HEK293 (cell line): ENCODE measurements around the gene BMPR2.
A peak's percentile ranks its signal among the peaks of the same experiment; 100 is the strongest.

Experiments used
- CTCF ChIA-PET: fragments of 350-600 bp; formaldehyde crosslinking; extraction: SDS; loops from one replicate; lab custom pipeline; 2021; ENCODE audit warnings: antibody characterized with exemption; lab: Yijun Ruan, JAX
- POLR2A ChIA-PET: fragments of 300-600 bp; formaldehyde crosslinking; extraction: SDS; loops from one replicate; lab custom pipeline; 2020; ENCODE audit warnings: antibody characterized with exemption, inconsistent platforms; lab: Yijun Ruan, JAX
- H3K27ac ChIP-seq: fragments of 200-500 bp; sonication (Bioruptor generic); 2 replicates; pipeline ENCODE4 v1.5.1; 2014; ENCODE audit warnings: low read depth, low read length, control low read depth, inconsistent platforms; ENCODE audit errors: extremely low read depth
- H3K36me3 ChIP-seq, 2 experiments: fragments of 200-500 bp in 1 of 2; sonication (Bioruptor generic) in 1 of 2; 1 replicate in 1 of 2; 2 replicates in 1 of 2; pipeline ENCODE4 v1.5.1; 2014 to 2017; ENCODE audit warnings: inconsistent platforms in 2 of 2, low read length in 2 of 2; ENCODE audit not compliant: control insufficient read depth in 2 of 2, insufficient read depth in 1 of 2
- H3K4me1 ChIP-seq: fragments of 200-500 bp; sonication (Bioruptor generic); 2 replicates; pipeline ENCODE4 v1.5.1; 2014; ENCODE audit warnings: mild to moderate bottlenecking, low read length, inconsistent platforms; ENCODE audit not compliant: control insufficient read depth, insufficient read depth
- H3K4me3 ChIP-seq: 2 replicates; pipeline ENCODE4 v1.5.1; 2011; ENCODE audit warnings: low read depth, mild to moderate bottlenecking, control low read depth, low read length, moderate library complexity
- H3K9me3 ChIP-seq: fragments of 200-500 bp; sonication (Bioruptor generic); 2 replicates; pipeline ENCODE4 v1.5.1; 2014; ENCODE audit warnings: low read depth, low read length, inconsistent platforms; ENCODE audit not compliant: control insufficient read depth, insufficient read depth
- KLF1 ChIP-seq: fragments of 450-650 bp; formaldehyde crosslinking; IDR thresholded peaks from 2 replicates; pipeline ENCODE4 v1.5.1; 2016; ENCODE audit warnings: missing biosample characterization, missing genetic modification characterization
- KLF8 ChIP-seq: fragments of 450-650 bp; formaldehyde crosslinking; IDR thresholded peaks from 2 replicates; pipeline ENCODE4 v1.5.1; 2016; ENCODE audit warnings: missing biosample characterization, missing genetic modification characterization
- MEIS1 ChIP-seq: sonication (generic); formaldehyde crosslinking; IDR thresholded peaks from 2 replicates; pipeline ENCODE4 v1.8.1; 2022; ENCODE audit warnings: missing genetic modification reagents, mild to moderate bottlenecking, borderline replicate concordance
- RBAK ChIP-seq: fragments of 450-650 bp; formaldehyde crosslinking; IDR thresholded peaks from 2 replicates; pipeline ENCODE4 v1.5.1; 2016; ENCODE audit warnings: missing biosample characterization, missing genetic modification characterization
- SALL2 ChIP-seq: fragments of 450-650 bp; formaldehyde crosslinking; IDR thresholded peaks from 2 replicates; pipeline ENCODE4 v1.5.0; 2017; ENCODE audit warnings: missing biosample characterization, mild to moderate bottlenecking, missing genetic modification characterization, borderline replicate concordance
- SP2 ChIP-seq: fragments of 450-650 bp; formaldehyde crosslinking; IDR thresholded peaks from 2 replicates; pipeline ENCODE4 v1.5.1; 2016; ENCODE audit warnings: missing biosample characterization, missing genetic modification characterization
- ZBTB20 ChIP-seq: fragments of 450-650 bp; formaldehyde crosslinking; IDR thresholded peaks from 2 replicates; pipeline ENCODE4 v1.5.1; 2016; ENCODE audit warnings: missing biosample characterization, missing genetic modification characterization
- ZBTB21 ChIP-seq: fragments of 450-650 bp; formaldehyde crosslinking; IDR thresholded peaks from 2 replicates; pipeline ENCODE4 v1.5.1; 2017; ENCODE audit warnings: missing biosample characterization, missing genetic modification characterization
- ZBTB48 ChIP-seq: fragments of 450-650 bp; formaldehyde crosslinking; IDR thresholded peaks from 2 replicates; pipeline ENCODE4 v1.5.1; 2016; ENCODE audit warnings: missing biosample characterization, missing genetic modification characterization
- ZBTB7A ChIP-seq: fragments of 450-650 bp; formaldehyde crosslinking; IDR thresholded peaks from 2 replicates; pipeline ENCODE4 v1.5.1; 2016; ENCODE audit warnings: low read depth, missing biosample characterization, missing genetic modification characterization
- ZBTB8A ChIP-seq: fragments of 450-650 bp; formaldehyde crosslinking; IDR thresholded peaks from 2 replicates; pipeline ENCODE4 v1.5.1; 2016; ENCODE audit warnings: missing biosample characterization, missing genetic modification characterization
- ZEB2 ChIP-seq: fragments of 450-650 bp; formaldehyde crosslinking; IDR thresholded peaks from 2 replicates; pipeline ENCODE4 v1.5.1; 2016; ENCODE audit warnings: missing biosample characterization, missing genetic modification characterization
- ZNF114 ChIP-seq: fragments of 450-650 bp; formaldehyde crosslinking; IDR thresholded peaks from 2 replicates; pipeline ENCODE4 v1.5.0; 2017; ENCODE audit warnings: missing biosample characterization, missing genetic modification characterization
- ZNF132 ChIP-seq: fragments of 450-650 bp; formaldehyde crosslinking; IDR thresholded peaks from 2 replicates; pipeline ENCODE4 v1.5.1; 2017; ENCODE audit warnings: missing biosample characterization, missing genetic modification characterization, borderline replicate concordance
- ZNF175 ChIP-seq: fragments of 450-650 bp; formaldehyde crosslinking; IDR thresholded peaks from 2 replicates; pipeline ENCODE4 v1.5.1; 2016; ENCODE audit warnings: missing biosample characterization, missing genetic modification characterization
- ZNF24 ChIP-seq: fragments of 450-650 bp; formaldehyde crosslinking; IDR thresholded peaks from 2 replicates; pipeline ENCODE4 v1.5.1; 2016; ENCODE audit warnings: missing biosample characterization, missing genetic modification characterization
- ZNF426 ChIP-seq: fragments of 450-650 bp; formaldehyde crosslinking; IDR thresholded peaks from 2 replicates; pipeline ENCODE4 v1.5.1; 2017; ENCODE audit warnings: missing biosample characterization, missing genetic modification characterization, mild to moderate bottlenecking, inconsistent platforms, moderate library complexity
- ZNF571 ChIP-seq: fragments of 450-650 bp; formaldehyde crosslinking; IDR thresholded peaks from 2 replicates; pipeline ENCODE4 v1.5.0; 2017; ENCODE audit warnings: missing biosample characterization, missing genetic modification characterization
- ZNF585B ChIP-seq: fragments of 450-650 bp; formaldehyde crosslinking; IDR thresholded peaks from 2 replicates; pipeline ENCODE4 v1.5.1; 2016; ENCODE audit warnings: missing biosample characterization, missing genetic modification characterization
- ZNF600 ChIP-seq: fragments of 450-650 bp; formaldehyde crosslinking; IDR thresholded peaks from 2 replicates; pipeline ENCODE4 v1.5.1; 2016; ENCODE audit warnings: missing biosample characterization, missing genetic modification characterization
- ZNF621 ChIP-seq: fragments of 450-650 bp; formaldehyde crosslinking; IDR thresholded peaks from 2 replicates; pipeline ENCODE4 v1.5.1; 2017; ENCODE audit warnings: missing biosample characterization, missing genetic modification characterization
- ZNF629 ChIP-seq: fragments of 450-650 bp; formaldehyde crosslinking; IDR thresholded peaks from 2 replicates; pipeline ENCODE4 v1.5.1; 2017; ENCODE audit warnings: missing biosample characterization, missing genetic modification characterization
- ZNF843 ChIP-seq: fragments of 450-650 bp; formaldehyde crosslinking; IDR thresholded peaks from 2 replicates; pipeline ENCODE4 v1.5.1; 2016; ENCODE audit warnings: missing biosample characterization, missing genetic modification characterization
- ZSCAN30 ChIP-seq: fragments of 450-650 bp; IDR thresholded peaks from 2 replicates; pipeline ENCODE4 v1.5.1; 2018; ENCODE audit warnings: missing biosample characterization, mild to moderate bottlenecking, missing genetic modification characterization, moderate library complexity
- TF ChIP-seq, protein P1 (sequence below): fragments of 450-650 bp; formaldehyde crosslinking; IDR thresholded peaks from 2 replicates; pipeline ENCODE4; 2016; ENCODE audit warnings: missing biosample characterization, missing genetic modification characterization
- TF ChIP-seq, protein P2 (sequence below): fragments of 450-650 bp; formaldehyde crosslinking; IDR thresholded peaks from 2 replicates; pipeline ENCODE4 v1.5.1; 2016; ENCODE audit warnings: missing biosample characterization, missing genetic modification characterization
- TF ChIP-seq, protein P3 (sequence below): fragments of 450-650 bp; formaldehyde crosslinking; IDR thresholded peaks from 2 replicates; pipeline ENCODE4 v1.5.1; 2016; ENCODE audit warnings: missing biosample characterization, missing genetic modification characterization
- TF ChIP-seq, protein P4 (sequence below): fragments of 450-650 bp; formaldehyde crosslinking; IDR thresholded peaks from 2 replicates; pipeline ENCODE4 v1.5.1; 2016; ENCODE audit warnings: missing biosample characterization, missing genetic modification characterization
- TF ChIP-seq, protein P5 (sequence below): fragments of 450-650 bp; formaldehyde crosslinking; IDR thresholded peaks from 2 replicates; pipeline ENCODE4 v1.5.1; 2016; ENCODE audit warnings: missing biosample characterization, missing genetic modification characterization, borderline replicate concordance

The BMPR2 gene

DNA sequence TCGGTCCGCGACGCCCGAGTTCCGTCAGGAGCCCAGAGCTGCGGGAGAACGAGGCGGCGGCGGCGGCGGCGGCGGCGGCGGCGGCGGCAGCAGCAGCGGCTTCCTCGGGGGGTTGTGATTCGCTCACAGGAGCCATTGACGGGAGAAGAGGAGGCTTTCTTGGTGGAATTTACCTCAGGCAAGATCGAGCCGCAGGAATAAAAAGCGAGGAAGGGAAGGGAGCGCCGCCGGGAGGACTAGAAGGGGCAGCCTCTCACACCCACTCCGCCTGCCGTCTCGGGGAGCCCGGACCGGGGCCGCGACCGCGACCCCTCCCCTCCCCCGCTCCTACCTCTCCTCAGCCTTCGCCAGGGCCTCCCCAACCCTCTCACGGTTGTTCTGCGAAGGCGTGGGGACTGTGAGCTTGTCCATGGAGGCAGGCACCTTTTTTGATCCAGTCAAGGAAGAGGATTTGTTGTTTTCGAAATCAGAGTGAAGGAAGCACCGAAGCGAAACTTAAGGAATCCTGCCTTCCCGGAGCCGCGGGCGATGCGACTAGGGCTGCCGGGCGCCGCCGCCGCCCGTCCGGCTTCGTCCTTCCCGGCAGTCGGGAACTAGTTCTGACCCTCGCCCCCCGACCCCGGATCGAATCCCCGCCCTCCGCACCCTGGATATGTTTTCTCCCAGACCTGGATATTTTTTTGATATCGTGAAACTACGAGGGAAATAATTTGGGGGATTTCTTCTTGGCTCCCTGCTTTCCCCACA is 506 bp downstream of the BMPR2 start:
- H3K27ac ChIP-seq, result peak overlapping the region; percentile 99
- peak overlapping the region; percentile 99 for H3K4me3 ChIP-seq
- H3K9me3 ChIP-seq, result no peaks in the 10 kb centered on the region
- H3K36me3 ChIP-seq, result no peaks in the 10 kb centered on the region
- POLR2A ChIA-PET, result interaction anchor here (0.6 to 1.5 kb wide), 3 partner anchors 36 to 59 kb away, joined by 4 read pairs; no protein-coding TSS in a partner anchor
- peaks cover 11% of the 10 kb centered on the region; the same call in 1 of the 2 replicates for H3K4me1 ChIP-seq
- CTCF ChIA-PET, result no interaction called here
- TF ChIP-seq SALL2 (tag by site-specific recombination) (no peak), ZNF426 (tag by site-specific recombination) (no peak), MEIS1 (CRISPR knock-in tag) (no peak), KLF1 (tag by site-specific recombination) (no peak), ZEB2 (tag by site-specific recombination) (peak; percentile 45), ZNF621 (tag by site-specific recombination) (no peak), KLF8 (tag by site-specific recombination) (peak; percentile 47; the same call in 1 of the 2 replicates), ZBTB48 (tag by site-specific recombination) (no peak), ZNF114 (tag by site-specific recombination) (no peak), ZNF24 (no peak), ZBTB7A (tag by site-specific recombination) (no peak), ZNF571 (tag by site-specific recombination) (no peak), ZSCAN30 (tag by site-specific recombination) (0 out of 2 replicates have a peak, but pooled peaks have one; percentile 10), ZNF600 (tag by site-specific recombination) (peak; percentile 11; the same call in 1 of the 2 replicates), ZBTB21 (no peak), SP2 (peak; percentile 7), ZNF132 (tag by site-specific recombination) (no peak), ZNF629 (tag by site-specific recombination) (no peak), ZBTB20 (tag by site-specific recombination) (peak; percentile 28; the same call in 1 of the 2 replicates), ZNF585B (tag by site-specific recombination) (no peak), RBAK (tag by site-specific recombination) (no peak), ZNF175 (tag by site-specific recombination) (no peak), ZNF843 (no peak), ZBTB8A (peak; percentile 74)
- TF ChIP-seq, protein P1, sequence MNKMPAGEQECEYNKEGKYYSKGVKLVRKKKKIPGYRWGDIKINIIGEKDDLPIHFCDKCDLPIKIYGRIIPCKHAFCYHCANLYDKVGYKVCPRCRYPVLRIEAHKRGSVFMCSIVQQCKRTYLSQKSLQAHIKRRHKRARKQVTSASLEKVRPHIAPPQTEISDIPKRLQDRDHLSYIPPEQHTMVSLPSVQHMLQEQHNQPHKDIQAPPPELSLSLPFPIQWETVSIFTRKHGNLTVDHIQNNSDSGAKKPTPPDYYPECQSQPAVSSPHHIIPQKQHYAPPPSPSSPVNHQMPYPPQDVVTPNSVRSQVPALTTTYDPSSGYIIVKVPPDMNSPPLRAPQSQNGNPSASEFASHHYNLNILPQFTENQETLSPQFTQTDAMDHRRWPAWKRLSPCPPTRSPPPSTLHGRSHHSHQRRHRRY (tag by site-specific recombination), result no peak
- TF ChIP-seq, protein P2, sequence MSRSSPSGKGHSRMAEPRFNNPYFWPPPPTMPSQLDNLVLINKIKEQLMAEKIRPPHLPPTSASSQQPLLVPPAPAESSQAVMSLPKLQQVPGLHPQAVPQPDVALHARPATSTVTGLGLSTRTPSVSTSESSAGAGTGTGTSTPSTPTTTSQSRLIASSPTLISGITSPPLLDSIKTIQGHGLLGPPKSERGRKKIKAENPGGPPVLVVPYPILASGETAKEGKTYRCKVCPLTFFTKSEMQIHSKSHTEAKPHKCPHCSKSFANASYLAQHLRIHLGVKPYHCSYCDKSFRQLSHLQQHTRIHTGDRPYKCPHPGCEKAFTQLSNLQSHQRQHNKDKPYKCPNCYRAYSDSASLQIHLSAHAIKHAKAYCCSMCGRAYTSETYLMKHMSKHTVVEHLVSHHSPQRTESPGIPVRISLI (tag by site-specific recombination), result no peak
- TF ChIP-seq, protein P3, sequence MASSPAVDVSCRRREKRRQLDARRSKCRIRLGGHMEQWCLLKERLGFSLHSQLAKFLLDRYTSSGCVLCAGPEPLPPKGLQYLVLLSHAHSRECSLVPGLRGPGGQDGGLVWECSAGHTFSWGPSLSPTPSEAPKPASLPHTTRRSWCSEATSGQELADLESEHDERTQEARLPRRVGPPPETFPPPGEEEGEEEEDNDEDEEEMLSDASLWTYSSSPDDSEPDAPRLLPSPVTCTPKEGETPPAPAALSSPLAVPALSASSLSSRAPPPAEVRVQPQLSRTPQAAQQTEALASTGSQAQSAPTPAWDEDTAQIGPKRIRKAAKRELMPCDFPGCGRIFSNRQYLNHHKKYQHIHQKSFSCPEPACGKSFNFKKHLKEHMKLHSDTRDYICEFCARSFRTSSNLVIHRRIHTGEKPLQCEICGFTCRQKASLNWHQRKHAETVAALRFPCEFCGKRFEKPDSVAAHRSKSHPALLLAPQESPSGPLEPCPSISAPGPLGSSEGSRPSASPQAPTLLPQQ (tag by site-specific recombination), result no peak
- TF ChIP-seq, protein P4, sequence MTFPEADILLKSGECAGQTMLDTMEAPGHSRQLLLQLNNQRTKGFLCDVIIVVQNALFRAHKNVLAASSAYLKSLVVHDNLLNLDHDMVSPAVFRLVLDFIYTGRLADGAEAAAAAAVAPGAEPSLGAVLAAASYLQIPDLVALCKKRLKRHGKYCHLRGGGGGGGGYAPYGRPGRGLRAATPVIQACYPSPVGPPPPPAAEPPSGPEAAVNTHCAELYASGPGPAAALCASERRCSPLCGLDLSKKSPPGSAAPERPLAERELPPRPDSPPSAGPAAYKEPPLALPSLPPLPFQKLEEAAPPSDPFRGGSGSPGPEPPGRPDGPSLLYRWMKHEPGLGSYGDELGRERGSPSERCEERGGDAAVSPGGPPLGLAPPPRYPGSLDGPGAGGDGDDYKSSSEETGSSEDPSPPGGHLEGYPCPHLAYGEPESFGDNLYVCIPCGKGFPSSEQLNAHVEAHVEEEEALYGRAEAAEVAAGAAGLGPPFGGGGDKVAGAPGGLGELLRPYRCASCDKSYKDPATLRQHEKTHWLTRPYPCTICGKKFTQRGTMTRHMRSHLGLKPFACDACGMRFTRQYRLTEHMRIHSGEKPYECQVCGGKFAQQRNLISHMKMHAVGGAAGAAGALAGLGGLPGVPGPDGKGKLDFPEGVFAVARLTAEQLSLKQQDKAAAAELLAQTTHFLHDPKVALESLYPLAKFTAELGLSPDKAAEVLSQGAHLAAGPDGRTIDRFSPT (tag by site-specific recombination), result no peak
- TF ChIP-seq, protein P5, sequence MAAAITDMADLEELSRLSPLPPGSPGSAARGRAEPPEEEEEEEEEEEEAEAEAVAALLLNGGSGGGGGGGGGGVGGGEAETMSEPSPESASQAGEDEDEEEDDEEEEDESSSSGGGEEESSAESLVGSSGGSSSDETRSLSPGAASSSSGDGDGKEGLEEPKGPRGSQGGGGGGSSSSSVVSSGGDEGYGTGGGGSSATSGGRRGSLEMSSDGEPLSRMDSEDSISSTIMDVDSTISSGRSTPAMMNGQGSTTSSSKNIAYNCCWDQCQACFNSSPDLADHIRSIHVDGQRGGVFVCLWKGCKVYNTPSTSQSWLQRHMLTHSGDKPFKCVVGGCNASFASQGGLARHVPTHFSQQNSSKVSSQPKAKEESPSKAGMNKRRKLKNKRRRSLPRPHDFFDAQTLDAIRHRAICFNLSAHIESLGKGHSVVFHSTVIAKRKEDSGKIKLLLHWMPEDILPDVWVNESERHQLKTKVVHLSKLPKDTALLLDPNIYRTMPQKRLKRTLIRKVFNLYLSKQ (tag by site-specific recombination), result no peak
